ENCODE measurements around the gene FKBP2.
A peak's percentile ranks its signal among the peaks of the same experiment; 100 is the strongest.

The FKBP2 gene

DNA sequence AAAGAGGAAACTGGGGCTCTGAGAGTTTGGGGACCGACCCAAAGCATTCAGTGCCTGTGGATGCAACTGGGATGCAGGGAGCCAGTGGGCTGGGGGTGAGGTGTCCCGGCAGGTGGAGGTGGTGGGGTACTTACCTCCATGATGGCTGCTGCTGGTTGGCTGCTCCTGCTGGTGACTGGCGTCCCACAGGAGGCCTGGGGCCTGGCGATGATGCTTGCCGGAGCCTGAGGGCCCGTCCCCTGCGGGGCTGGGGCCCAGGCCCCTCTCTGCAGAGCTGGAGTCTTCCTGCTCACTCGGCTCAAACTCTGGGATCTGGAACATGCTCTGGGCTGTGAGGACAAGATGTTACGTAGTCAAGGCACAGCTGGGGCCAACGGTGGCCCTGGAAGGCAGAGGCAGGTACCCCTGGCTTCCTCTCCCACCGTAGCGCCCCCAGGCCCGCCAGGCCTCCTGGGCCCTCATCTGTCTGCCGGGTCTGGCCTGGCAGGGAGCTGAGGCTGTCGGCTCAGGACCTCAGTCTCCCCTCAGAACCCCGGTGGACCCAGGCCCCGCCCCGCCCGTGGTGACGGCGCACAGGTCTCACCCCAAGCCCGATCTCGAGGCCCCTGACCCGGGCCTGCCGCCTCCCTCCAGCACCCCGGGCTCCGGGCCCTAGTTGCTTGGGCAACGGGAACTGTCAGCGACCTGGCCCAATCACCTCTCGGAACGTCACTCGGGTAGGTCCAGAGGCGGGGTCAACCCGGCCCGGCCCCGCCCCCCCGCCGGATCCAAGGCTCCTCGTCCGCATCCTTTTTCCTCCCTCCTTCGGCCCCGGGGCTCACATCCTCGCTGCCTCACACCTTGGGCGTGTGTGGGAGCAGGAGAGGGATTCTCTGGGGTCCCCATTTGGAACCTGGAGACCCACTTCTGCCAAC lies 43.4 kb downstream of the FKBP2 start, which contains the start of gene BAD:
BAD (minus strand) TSS at position 618 of the 914 bp plus-strand sequence; CDS start at position 321, 297 bp downstream.
- peak; percentile 67 to 68 for DNase-seq (ENCODE audit: low read depth in 2 of 2)

DNA sequence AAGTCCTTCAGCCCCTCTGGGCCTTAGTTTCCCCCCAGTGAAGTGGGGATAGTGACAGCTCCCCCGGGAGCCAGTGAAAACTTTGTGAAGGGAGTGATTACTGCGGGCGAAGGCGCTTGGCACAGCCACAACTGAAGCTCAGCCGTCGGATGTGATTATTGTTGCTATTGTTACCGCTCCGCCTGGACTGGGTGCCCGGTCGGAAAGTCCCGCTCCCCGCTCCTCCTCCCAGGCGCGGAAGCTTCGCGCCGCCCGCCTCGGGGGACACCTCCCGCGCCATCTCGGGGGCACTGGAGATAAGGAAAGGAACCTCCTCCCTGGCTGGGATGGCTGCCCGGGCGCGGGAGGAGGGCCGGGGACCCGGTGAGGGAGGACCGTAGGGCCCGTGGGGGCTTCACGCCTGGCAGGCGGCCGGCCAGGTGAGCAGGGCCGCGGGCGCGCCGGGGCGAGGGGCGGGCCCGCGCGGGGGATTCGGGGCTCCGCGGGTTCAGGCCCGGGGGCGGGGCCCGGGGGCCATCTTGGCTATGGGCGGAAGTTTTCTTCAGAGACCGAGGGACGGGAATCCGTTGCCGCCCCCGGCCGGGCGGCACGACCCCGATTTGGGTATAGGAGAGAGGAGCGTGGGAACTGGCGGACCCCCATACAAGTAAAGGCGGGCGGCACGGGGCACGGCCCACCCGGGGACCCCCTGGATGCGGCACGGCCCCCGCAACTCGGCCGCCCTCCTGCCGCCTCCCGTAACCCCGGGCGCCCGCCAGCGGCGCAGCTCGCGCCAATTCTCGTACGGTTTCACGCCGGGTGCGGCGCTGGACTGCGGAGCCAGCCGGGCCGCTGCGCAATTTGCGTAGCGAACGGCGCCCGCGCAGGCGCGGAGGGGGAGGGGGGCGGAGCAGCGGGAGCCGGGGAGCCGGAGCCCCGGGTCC lies 44.3 kb downstream of the FKBP2 start, which contains the start of gene GPR137:
GPR137 (plus strand) TSS at position 887 of the 923 bp plus-strand sequence. CDS start 677 bp downstream, outside the sequence.
- peak in 1 of 2 experiments; percentile 36 for DNase-seq (ENCODE audit: low read depth in 2 of 2)

DNA sequence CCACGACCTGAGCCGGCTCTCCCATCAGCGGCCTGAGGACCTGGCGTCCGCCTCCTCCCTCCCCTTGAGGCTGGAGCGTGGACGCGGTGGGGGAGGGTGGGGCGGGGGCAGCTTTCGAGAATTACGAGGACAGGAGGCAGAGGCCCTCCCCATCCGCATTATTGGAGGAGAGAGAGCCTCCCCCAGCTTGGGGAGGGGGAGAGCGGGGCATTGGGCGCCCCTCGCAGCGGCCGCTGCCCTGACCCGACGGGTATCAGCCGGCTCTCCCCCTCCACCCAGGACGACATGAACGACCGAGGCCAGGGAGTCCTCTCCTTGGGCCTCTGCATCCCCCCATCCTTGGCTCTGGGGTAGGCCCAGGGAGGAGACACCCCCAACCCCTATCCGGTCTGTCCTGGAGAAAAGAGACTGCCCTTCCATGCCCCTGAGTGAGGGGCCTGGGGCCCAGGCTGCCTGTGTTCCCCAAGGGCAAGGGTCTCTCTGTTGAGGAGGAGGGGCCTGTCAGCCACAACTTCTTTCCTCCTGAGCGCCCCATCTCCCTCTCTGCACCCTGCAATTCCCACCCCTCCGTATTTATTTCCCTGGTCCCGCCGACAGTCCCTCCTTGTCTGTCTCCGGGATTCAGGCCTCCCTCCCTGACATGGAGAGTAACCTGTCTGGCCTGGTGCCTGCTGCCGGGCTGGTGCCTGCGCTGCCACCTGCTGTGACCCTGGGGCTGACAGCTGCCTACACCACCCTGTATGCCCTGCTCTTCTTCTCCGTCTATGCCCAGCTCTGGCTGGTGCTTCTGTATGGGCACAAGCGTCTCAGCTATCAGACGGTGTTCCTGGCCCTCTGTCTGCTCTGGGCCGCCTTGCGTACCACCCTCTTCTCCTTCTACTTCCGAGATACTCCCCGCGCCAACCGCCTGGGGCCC lies 45.2 kb downstream of the FKBP2 start:
- DNase-seq (ENCODE audit: low read depth in 2 of 2): no peak

DNA sequence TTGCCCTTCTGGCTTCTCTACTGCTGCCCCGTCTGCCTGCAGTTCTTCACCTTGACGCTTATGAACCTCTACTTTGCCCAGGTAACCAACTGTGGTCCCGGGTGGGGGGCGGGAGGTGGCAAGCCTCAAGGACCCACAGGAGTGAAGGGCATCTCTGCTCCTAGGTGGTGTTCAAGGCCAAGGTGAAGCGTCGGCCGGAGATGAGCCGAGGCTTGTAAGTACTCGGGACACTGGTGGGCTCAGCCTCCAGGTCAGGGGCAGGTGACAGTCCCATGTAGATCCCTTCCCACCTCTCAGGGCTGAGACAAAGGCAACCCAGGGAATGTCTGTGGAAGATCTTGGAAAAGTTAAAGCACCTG lies 45.9 kb downstream of the FKBP2 start:
- no peak for DNase-seq (ENCODE audit: low read depth in 2 of 2)

DNA sequence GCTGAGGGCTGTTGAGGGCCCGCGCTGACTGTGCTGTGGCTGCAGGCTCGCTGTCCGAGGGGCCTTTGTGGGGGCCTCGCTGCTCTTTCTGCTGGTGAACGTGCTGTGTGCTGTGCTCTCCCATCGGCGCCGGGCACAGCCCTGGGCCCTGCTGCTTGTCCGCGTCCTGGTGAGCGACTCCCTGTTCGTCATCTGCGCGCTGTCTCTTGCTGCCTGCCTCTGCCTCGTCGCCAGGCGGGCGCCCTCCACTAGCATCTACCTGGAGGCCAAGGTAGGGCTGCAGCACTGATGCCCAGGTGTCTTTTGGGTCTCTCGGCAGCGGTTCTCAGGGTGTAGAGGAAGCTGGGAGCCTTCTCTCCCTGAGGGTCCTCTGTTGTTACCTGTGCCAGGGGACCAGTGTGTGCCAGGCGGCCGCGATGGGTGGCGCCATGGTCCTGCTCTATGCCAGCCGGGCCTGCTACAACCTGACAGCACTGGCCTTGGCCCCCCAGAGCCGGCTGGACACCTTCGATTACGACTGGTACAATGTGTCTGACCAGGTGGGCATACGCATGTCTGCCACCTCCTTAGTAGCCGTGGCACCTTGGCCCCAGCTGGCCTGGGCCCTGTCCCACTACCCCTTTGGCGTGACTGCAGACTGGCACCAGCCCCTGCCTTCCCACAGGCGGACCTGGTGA lies 46.9 kb downstream of the FKBP2 start:
- DNase-seq (ENCODE audit: low read depth in 2 of 2): no peak

DNA sequence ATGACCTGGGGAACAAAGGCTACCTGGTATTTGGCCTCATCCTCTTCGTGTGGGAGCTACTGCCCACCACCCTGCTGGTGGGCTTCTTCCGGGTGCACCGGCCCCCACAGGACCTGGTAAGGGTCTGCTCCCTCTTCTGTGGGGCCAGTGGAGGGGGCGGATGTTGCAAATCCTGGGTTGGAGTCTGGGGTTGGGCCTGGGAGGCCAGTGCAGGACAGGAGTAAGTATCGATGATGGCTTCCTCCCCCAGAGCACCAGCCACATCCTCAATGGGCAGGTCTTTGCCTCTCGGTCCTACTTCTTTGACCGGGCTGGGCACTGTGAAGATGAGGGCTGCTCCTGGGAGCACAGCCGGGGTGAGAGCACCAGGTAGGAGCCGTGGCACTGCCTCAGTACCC lies 47.5 kb downstream of the FKBP2 start:
- DNase-seq (ENCODE audit: low read depth in 2 of 2): no peak

DNA sequence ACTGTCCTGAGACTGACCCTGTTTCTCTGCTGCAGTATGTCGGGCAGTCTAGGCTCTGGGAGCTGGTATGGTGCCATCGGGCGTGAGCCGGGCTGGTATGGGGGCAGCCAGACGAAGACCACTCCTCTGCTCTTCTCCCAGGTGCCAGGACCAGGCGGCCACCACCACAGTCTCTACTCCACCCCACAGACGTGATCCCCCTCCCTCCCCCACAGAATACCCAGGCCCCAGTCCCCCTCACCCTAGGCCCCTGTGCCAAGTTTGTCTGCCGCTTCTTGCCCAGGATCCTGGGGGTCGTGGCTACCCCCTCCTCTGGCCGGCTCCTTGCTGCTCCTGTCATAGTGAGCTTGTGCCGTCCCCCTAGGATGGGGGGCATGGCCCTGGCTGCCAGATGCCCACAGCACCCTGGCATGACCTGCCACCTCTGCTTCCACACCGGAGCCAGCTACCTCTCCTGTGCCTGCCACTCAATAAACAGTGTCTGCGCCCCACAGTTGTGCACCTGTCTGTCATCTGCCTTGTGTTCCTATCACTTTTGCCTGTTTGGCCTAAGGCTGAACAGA lies 48.2 kb downstream of the FKBP2 start:
- no peak for DNase-seq (ENCODE audit: low read depth in 2 of 2)

DNA sequence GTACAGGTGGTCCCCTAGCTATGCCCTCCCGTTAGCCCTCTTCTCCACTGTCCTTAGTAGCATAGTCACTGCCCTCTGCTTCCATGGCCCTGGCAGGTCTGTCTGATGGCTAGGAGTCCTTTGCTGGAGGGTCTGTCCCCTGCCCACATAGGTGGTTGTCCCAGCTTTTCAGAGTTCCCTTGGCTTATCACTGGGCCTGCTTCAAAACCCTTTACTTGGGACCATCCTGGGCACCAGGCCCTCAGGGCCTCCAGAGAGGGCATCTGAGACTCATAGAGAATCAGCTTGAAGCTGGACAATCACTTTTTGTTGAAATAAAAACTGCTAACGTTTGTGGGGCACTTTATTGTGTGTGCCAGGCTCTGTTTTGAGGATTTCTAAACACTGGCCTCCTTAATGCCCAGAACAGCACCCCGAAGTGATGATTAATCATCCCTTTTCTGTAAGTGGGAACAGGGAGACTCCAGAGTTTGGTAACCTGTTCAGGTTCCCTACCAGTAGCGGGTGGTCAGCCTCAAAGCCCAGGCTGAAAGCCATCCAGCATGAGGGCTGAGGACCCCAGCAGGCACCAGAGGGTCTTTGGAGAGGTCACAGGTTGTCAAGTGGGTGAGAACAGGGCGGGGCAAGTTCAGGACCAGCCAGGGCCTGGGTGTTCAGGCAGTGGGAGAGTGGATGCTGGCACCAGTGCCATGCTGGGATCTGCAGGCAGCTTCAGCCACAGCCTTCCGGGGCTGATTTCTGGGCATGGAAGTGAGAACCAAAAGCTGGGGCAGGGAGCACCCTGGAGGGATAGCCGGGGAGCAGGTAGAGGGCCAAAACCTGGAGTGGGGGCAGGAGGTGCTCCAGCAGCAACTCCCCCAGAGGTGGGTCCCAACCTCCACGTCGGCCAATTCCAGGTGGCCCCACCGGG lies 49.7 kb downstream of the FKBP2 start:
- no peak for DNase-seq (ENCODE audit: low read depth in 2 of 2)

DNA sequence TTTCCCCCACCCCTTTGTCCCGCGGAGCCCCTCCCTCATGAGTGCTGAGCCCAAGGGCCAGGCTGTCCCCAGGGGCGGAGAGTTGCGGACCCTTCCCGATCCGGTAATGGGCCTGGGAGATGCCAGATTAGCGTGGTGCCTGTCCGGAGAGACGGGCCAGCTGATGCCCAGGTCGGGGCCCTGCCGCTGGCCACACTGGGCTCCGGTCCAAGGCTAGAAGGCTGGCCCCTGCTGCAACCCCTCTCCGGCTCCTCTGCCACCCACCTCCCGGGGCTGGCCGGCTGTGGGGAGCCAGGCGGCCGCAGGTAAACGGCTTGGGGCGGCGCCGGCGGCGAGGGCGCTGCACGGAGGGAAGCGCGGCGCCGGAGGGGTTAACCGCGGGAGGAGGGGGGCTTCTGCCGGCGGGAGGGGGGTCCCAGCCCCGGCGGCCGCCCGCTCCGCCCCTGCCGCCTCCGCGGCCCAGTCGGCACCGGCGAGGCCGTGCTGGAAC lies 50.4 kb downstream of the FKBP2 start, which contains the start of gene KCNK4:
KCNK4 (plus strand) TSS at position 41 of the 490 bp plus-strand sequence. CDS start 1,717 bp downstream, outside the sequence.
- DNase-seq (ENCODE audit: low read depth in 2 of 2): no peak

DNA sequence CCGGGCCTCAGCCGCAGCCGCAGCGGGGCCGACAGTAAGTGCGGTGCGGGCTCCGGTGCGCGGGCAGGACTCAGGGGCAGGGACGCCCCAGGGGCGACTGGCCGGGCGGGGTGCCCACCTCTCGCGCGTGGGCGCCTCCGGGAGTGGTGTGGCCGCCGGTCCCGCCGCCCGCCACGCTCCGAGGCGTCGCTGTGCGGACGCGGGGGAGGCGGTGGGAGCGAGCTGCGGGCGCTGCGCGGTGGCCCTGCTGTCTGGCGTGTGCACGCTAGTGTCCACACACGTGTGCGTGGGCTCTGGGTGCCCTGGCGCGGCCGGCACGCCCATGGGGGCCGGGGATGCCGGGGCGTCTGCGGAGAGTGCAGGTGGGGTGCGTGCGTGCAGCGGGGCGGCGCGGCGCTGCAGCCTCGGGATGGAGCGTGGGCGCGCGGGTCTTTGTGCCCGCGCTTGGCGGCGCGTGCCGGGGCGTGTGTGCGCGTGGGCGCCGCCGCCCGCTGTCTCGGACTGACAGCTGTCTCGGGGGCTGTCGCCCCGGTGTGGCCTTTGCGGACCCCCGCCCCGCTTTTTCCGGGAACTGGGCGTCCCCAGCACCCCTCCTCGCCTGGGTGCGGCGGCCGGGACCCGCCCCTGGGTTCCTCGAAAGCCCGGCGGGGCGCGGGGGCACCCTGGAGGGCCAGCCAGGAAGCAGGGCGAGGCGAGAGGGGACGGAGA lies 51.0 kb downstream of the FKBP2 start:
- no peak for DNase-seq (ENCODE audit: low read depth in 2 of 2)

DNA sequence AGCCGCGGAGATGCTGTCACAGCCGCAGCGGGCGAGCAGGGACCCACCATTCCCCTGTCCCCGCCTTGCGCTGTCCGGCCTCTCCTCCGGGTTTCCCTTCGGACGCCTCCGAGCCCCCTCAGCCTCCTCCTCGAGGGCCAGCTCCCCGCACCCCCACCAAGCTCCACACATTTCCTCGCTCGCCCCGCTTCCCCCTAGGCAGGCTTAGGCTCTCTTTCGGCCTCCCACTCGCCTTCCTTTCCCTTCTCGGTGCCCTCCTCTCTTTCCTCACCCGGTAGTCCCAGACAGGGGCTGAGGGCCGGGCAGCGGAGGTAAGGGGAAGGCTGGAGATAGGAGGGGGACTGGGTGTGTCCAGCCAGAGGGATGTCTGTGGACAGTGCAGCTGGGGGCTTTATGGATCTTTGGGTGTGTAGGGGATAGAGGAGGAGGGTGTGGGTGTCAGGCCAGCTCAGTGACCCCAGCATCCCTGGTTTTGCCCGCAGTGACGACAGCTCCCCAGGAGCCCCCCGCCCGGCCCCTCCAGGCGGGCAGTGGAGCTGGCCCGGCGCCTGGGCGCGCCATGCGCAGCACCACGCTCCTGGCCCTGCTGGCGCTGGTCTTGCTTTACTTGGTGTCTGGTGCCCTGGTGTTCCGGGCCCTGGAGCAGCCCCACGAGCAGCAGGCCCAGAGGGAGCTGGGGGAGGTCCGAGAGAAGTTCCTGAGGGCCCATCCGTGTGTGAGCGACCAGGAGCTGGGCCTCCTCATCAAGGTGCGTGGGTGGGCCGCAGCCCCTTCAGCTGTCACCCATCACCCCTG lies 51.8 kb downstream of the FKBP2 start:
- DNase-seq (ENCODE audit: low read depth in 2 of 2): no peak

Measured in fibroblast of skin of left biceps (primary cell).